ENCODE data around the gene RASGRP1.

The RASGRP1 gene

GRCh38 chr15:38454696-38455090 lies 109.9 kb downstream of the RASGRP1 start:
- no peak for DNase-seq

GRCh38 chr15:38453971-38454695 lies 110.5 kb downstream of the RASGRP1 start, which contains the start of gene FAM98B:
FAM98B (plus strand) TSS chr15:38454127; CDS start chr15:38454162, 35 bp downstream.
- DNase-seq: peak; percentile 64

GRCh38 chr15:38441130-38441519 lies 123.5 kb downstream of the RASGRP1 start:
- no peak for DNase-seq

GRCh38 chr15:38440353-38441129 lies 124.1 kb downstream of the RASGRP1 start:
- peak; percentile 39 for DNase-seq
